ENCODE data around the gene TRPV3.

GRCh38 chr17:3559270-3559645 is 1.6 kb upstream of the TRPV3 start:
- TF ChIP-seq FOSL1 (IDR thresholded peaks at IDR 0.05; ENCODE audit: low read depth) (no peak), MAX (IDR thresholded peaks at IDR 0.05) (no peak), POLR2A (IDR thresholded peaks at IDR 0.05; ENCODE audit: borderline replicate concordance, extremely low read depth, insufficient read depth, insufficient read length) (no peak), EGR1 (IDR thresholded peaks at IDR 0.05; ENCODE audit: low read depth) (no peak), SIN3A (IDR thresholded peaks at IDR 0.05; ENCODE audit: low read depth) (no peak), JUND (IDR thresholded peaks at IDR 0.05) (no peak)
- TF ChIP-seq, protein P1, sequence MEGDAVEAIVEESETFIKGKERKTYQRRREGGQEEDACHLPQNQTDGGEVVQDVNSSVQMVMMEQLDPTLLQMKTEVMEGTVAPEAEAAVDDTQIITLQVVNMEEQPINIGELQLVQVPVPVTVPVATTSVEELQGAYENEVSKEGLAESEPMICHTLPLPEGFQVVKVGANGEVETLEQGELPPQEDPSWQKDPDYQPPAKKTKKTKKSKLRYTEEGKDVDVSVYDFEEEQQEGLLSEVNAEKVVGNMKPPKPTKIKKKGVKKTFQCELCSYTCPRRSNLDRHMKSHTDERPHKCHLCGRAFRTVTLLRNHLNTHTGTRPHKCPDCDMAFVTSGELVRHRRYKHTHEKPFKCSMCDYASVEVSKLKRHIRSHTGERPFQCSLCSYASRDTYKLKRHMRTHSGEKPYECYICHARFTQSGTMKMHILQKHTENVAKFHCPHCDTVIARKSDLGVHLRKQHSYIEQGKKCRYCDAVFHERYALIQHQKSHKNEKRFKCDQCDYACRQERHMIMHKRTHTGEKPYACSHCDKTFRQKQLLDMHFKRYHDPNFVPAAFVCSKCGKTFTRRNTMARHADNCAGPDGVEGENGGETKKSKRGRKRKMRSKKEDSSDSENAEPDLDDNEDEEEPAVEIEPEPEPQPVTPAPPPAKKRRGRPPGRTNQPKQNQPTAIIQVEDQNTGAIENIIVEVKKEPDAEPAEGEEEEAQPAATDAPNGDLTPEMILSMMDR (IDR thresholded peaks at IDR 0.05 in 2 of 3, conservative IDR thresholded peaks at IDR 0.05 in 1 of 3; ENCODE audit: borderline replicate concordance in 1 of 3, insufficient read depth in 1 of 3, low read depth in 2 of 3, low read length in 2 of 3) = no peak

Data from HCT116 (cell line).